HL-60 (cell line): ENCODE measurements around the gene LGALSL.

Experiments
- DNase-seq, 2 experiments: peaks; one replicate each; pipeline ENCODE4 v3.0.0-alpha.2; 2010 to 2020; ENCODE audit warnings: low read depth in 1 of 2, low spot score in 1 of 2
- H3K27ac ChIP-seq: fragments of 250-450 bp; sonication (Bioruptor Pico); replicated peaks from 2 replicates; pipeline ENCODE4 v1.5.1; 2020; ENCODE audit warnings: mild to moderate bottlenecking, moderate library complexity
- H3K27me3 ChIP-seq: fragments of 250-450 bp; sonication (Bioruptor Pico); 2 replicates; pipeline ENCODE4 v1.5.1; 2021; ENCODE audit warnings: mild to moderate bottlenecking, moderate library complexity; ENCODE audit not compliant: insufficient read depth, poor library complexity, severe bottlenecking
- H3K4me3 ChIP-seq: replicated peaks from 2 replicates; pipeline ENCODE4 v1.5.1; 2011; ENCODE audit warnings: mild to moderate bottlenecking, control low read depth, low read length; ENCODE audit not compliant: insufficient read depth
- CTCF ChIP-seq: IDR thresholded peaks from one replicate; pipeline ENCODE4 v1.5.1; 2011; ENCODE audit warnings: low read length, control low read depth, inconsistent platforms; ENCODE audit not compliant: insufficient read depth
- GABPA ChIP-seq: IDR thresholded peaks from 2 replicates; pipeline ENCODE4 v1.6.1; 2012; ENCODE audit warnings: low read depth
- POLR2AphosphoS5 ChIP-seq: IDR thresholded peaks from 2 replicates; pipeline ENCODE4 v1.6.1; 2012; ENCODE audit warnings: low read depth
- REST ChIP-seq: IDR thresholded peaks from 2 replicates; pipeline ENCODE4 v1.6.1; 2012; ENCODE audit warnings: low read depth; ENCODE audit not compliant: insufficient replicate concordance
- SPI1 ChIP-seq: IDR thresholded peaks from 2 replicates; pipeline ENCODE4 v1.6.1; 2012; ENCODE audit warnings: low read depth, mild to moderate bottlenecking, borderline replicate concordance

LGALSL gene

GRCh38 chr2:64491426-64491825 is 37.5 kb downstream of the LGALSL start:
- no peaks in the 10 kb centered on the region for H3K27me3 ChIP-seq
- H3K27ac ChIP-seq, result no peak overlapping the region
- no peak for DNase-seq
- TF ChIP-seq CTCF (no peak), SPI1 (no peak), REST (no peak), POLR2AphosphoS5 (no peak), GABPA (no peak)
- H3K4me3 ChIP-seq, result no peak overlapping the region

- H3K27me3 ChIP-seq, result no peaks in the 10 kb centered on the region
- DNase-seq, result no peak
- no peak overlapping the region for H3K27ac ChIP-seq
- no peak overlapping the region for H3K4me3 ChIP-seq
- no peak for TF ChIP-seq CTCF
- no peak for TF ChIP-seq GABPA
- no peak for TF ChIP-seq SPI1
- no peak for TF ChIP-seq REST
- no peak for TF ChIP-seq POLR2AphosphoS5
These were observed 38.3 kb downstream of the LGALSL start for GRCh38 chr2:64492272-64492671.

- Histone ChIP-seq H3K27ac (no peak overlapping the region), H3K4me3 (no peak overlapping the region), H3K27me3 (no peaks in the 10 kb centered on the region)
- DNase-seq, result no peak
- TF ChIP-seq SPI1, result no peak
- TF ChIP-seq POLR2AphosphoS5, result no peak
- no peak for TF ChIP-seq GABPA
- TF ChIP-seq REST, result no peak
- TF ChIP-seq CTCF, result no peak
These were observed 38.9 kb downstream of the LGALSL start for GRCh38 chr2:64492821-64493220.
